CD4-positive, CD25-positive, alpha-beta regulatory T cell (primary cell): ENCODE measurements around the gene THSD8. TPM values are rescaled to one million over a fixed set of nuclear protein-coding genes. Genes with fewer than 3 reads are reported as not detected.

Source experiments
- ATAC-seq, 2 donors: fragments of 150-1000 bp; cut with Tn5 transposase; one replicate each; pipeline ENCODE4 v1.10.0; 2021; ENCODE audit warnings: low read depth in 2 of 2, moderate number of reproducible peaks in 2 of 2, moderate library complexity in 1 of 2
- DNase-seq, 3 donors: peaks; one replicate each; pipeline versions ENCODE4 v3.0.0 to v3.0.0-alpha.2; 2012 to 2022; ENCODE audit warnings: mixed read lengths in 1 of 3
- H3K27ac ChIP-seq: one replicate; pipeline ENCODE4 v1.7.0; 2013; ENCODE audit warnings: mild to moderate bottlenecking, low read length; ENCODE audit not compliant: insufficient read depth, poor library complexity, severe bottlenecking
- H3K27me3 ChIP-seq: one replicate; pipeline ENCODE4 v1.7.0; 2013; ENCODE audit warnings: low read length; ENCODE audit not compliant: control insufficient read depth, insufficient read depth
- H3K36me3 ChIP-seq: one replicate; pipeline ENCODE4 v1.7.0; 2013; ENCODE audit warnings: mild to moderate bottlenecking, low read length, moderate library complexity; ENCODE audit not compliant: control insufficient read depth, insufficient read depth
- H3K4me1 ChIP-seq: 2 replicates; pipeline ENCODE4 v1.7.0; 2013; ENCODE audit warnings: mild to moderate bottlenecking, low read length; ENCODE audit not compliant: insufficient read depth, control insufficient read depth, poor library complexity, severe bottlenecking
- H3K4me3 ChIP-seq: one replicate; pipeline ENCODE4 v1.7.0; 2013; ENCODE audit warnings: low read depth, mild to moderate bottlenecking, low read length, moderate library complexity
- H3K9me3 ChIP-seq, 2 experiments: 1 replicate in 1 of 2; 2 replicates in 1 of 2; pipeline ENCODE4 v1.7.0; 2013; ENCODE audit warnings: low read length in 2 of 2, mild to moderate bottlenecking in 1 of 2, moderate library complexity in 1 of 2; ENCODE audit not compliant: control insufficient read depth in 2 of 2
- H3K27ac Mint-ChIP-seq, 3 donors: one replicate each; pipeline ENCODE4 v1.8.0; 2020 to 2022; ENCODE audit warnings: mild to moderate bottlenecking in 3 of 3, mixed read lengths in 3 of 3, moderate library complexity in 2 of 3
- H3K27me3 Mint-ChIP-seq: one replicate; pipeline ENCODE4 v1.8.0; 2022; ENCODE audit warnings: mild to moderate bottlenecking, mixed read lengths
- H3K36me3 Mint-ChIP-seq: one replicate; pipeline ENCODE4 v1.8.0; 2020; ENCODE audit warnings: mixed read lengths
- H3K4me1 Mint-ChIP-seq, 4 donors: one replicate each; pipeline ENCODE4 v1.8.0; 2020 to 2022; ENCODE audit warnings: mixed read lengths in 4 of 4, mild to moderate bottlenecking in 1 of 4
- H3K4me3 Mint-ChIP-seq, 4 donors: one replicate each; pipeline ENCODE4 v1.8.0; 2020 to 2022; ENCODE audit warnings: mild to moderate bottlenecking in 4 of 4, mixed read lengths in 4 of 4, moderate library complexity in 3 of 4
- H3K9me3 Mint-ChIP-seq, 7 donors: one replicate each; pipeline ENCODE4 v1.8.0; 2020 to 2022; ENCODE audit warnings: mixed read lengths in 7 of 7, mild to moderate bottlenecking in 3 of 7, moderate library complexity in 2 of 7
- polyA plus RNA-seq, 4 donors: library from polyadenylated mRNA; unstranded; fragments of 300-500 nt; fragmentation: Illumina TruSeq; gene quantifications; one replicate each; pipeline ENCODE4 v1.2.3, GENCODE V29; 2021
- total RNA-seq: library from RNA; stranded (reverse); gene quantifications from one replicate; pipeline ENCODE4 v1.2.3, GENCODE V29; 2022

The THSD8 gene
- total and polyA plus RNA-seq, 5 donors from 2014 or later: 0.66 to 13.9 (median 3.8) TPM; not detected in 1

GRCh38 chr19:12786141-12786870, 15.6 kb upstream of the THSD8 start:
- no peak overlapping the region for H3K4me3 ChIP-seq

GRCh38 chr19:12786952-12787351, 14.9 kb upstream of the THSD8 start:
- Histone ChIP-seq H3K36me3 (no peaks in the 10 kb centered on the region), H3K4me3 (no peak overlapping the region), H3K27me3 (no peaks in the 10 kb centered on the region), H3K4me1 (peaks cover 73% of the 10 kb centered on the region), H3K27ac (peak overlapping the region; percentile 100), H3K9me3 (no peaks in the 10 kb centered on the region)
- DNase-seq (no peak), ATAC-seq (no peak)
- peaks cover 14% of the 10 kb centered on the region for H3K27me3 Mint-ChIP-seq
- peaks cover 0 to 30% (median 16%) of the 10 kb centered on the region in 4 donors for H3K4me1 Mint-ChIP-seq
- peaks cover 0 to 3% (median 0%) of the 10 kb centered on the region in 7 donors for H3K9me3 Mint-ChIP-seq
- no peak overlapping the region for H3K4me3 Mint-ChIP-seq
- H3K36me3 Mint-ChIP-seq: no peaks in the 10 kb centered on the region
- peak overlapping the region; percentile 72 to 93 (median 90) for H3K27ac Mint-ChIP-seq

More at GRCh38 chr19:12786141-12786870, 15.6 kb upstream of the THSD8 start:
- H3K4me3 Mint-ChIP-seq: no peak overlapping the region
- peaks cover 80% of the 10 kb centered on the region for H3K4me1 ChIP-seq
- peaks cover 0 to 2% (median 0%) of the 10 kb centered on the region in 7 donors for H3K9me3 Mint-ChIP-seq
- H3K4me1 Mint-ChIP-seq: peaks cover 0 to 37% (median 19%) of the 10 kb centered on the region in 4 donors
- no peaks in the 10 kb centered on the region for H3K9me3 ChIP-seq
- no peaks in the 10 kb centered on the region for H3K36me3 ChIP-seq
- peak overlapping the region; percentile 100 for H3K27ac ChIP-seq
- no peaks in the 10 kb centered on the region for H3K36me3 Mint-ChIP-seq
- H3K27ac Mint-ChIP-seq: peak overlapping the region in 2 of 3 donors; percentile 72 to 90
- DNase-seq: peak in 1 of 3 donors; percentile 36
- peaks cover 8% of the 10 kb centered on the region for H3K27me3 Mint-ChIP-seq
- H3K27me3 ChIP-seq: no peaks in the 10 kb centered on the region
- ATAC-seq: no peak

- DNase-seq (no peak), ATAC-seq (no peak)
- Histone ChIP-seq H3K36me3 (no peaks in the 10 kb centered on the region), H3K27me3 (no peaks in the 10 kb centered on the region), H3K4me3 (no peak overlapping the region), H3K9me3 (no peaks in the 10 kb centered on the region), H3K27ac (peak overlapping the region; percentile 41), H3K4me1 (peaks cover 68% of the 10 kb centered on the region)
- H3K27me3 Mint-ChIP-seq: peaks cover 15% of the 10 kb centered on the region
- H3K36me3 Mint-ChIP-seq: no peaks in the 10 kb centered on the region
- peaks cover 0 to 26% (median 14%) of the 10 kb centered on the region in 4 donors for H3K4me1 Mint-ChIP-seq
- peak overlapping the region in 2 of 3 donors; percentile 90 to 93 for H3K27ac Mint-ChIP-seq
- no peak overlapping the region for H3K4me3 Mint-ChIP-seq
- peaks cover 0 to 3% (median 0%) of the 10 kb centered on the region in 7 donors for H3K9me3 Mint-ChIP-seq
Measured at GRCh38 chr19:12787458-12787857, 14.4 kb upstream of the THSD8 start.

GRCh38 chr19:12788042-12788681, 13.7 kb upstream of the THSD8 start:
- peak overlapping the region in 3 of 4 donors; percentile 82 to 84 (median 82) for H3K4me3 Mint-ChIP-seq
- ATAC-seq: no peak
- H3K4me3 ChIP-seq: no peak overlapping the region

GRCh38 chr19:12788682-12789097, 13.2 kb upstream of the THSD8 start:
- H3K4me3 ChIP-seq: peak overlapping the region; percentile 53

More at GRCh38 chr19:12788042-12788681, 13.7 kb upstream of the THSD8 start:
- Histone ChIP-seq H3K4me1 (peaks cover 64% of the 10 kb centered on the region), H3K9me3 (no peaks in the 10 kb centered on the region), H3K36me3 (no peaks in the 10 kb centered on the region), H3K27ac (peak overlapping the region; percentile 100), H3K27me3 (no peaks in the 10 kb centered on the region)
- Mint-ChIP-seq H3K36me3 (no peaks in the 10 kb centered on the region), H3K9me3 (peaks cover 0 to 9% (median 0%) of the 10 kb centered on the region in 7 donors), H3K27ac (peak overlapping the region; percentile 93 to 95 (median 94)), H3K4me1 (peaks cover 0 to 26% (median 15%) of the 10 kb centered on the region in 4 donors), H3K27me3 (peaks cover 18% of the 10 kb centered on the region)
- DNase-seq: no peak

GRCh38 chr19:12789098-12789903, 12.6 kb upstream of the THSD8 start:
- peak overlapping the region; percentile 100 for H3K27ac ChIP-seq
- no peaks in the 10 kb centered on the region for H3K36me3 ChIP-seq
- Mint-ChIP-seq H3K36me3 (no peaks in the 10 kb centered on the region), H3K4me1 (peaks cover 4 to 29% (median 16%) of the 10 kb centered on the region in 4 donors), H3K27me3 (peaks cover 25% of the 10 kb centered on the region), H3K9me3 (peaks cover 0 to 14% (median 0%) of the 10 kb centered on the region in 7 donors), H3K4me3 (peak overlapping the region; percentile 82 to 100 (median 90)), H3K27ac (peak overlapping the region; percentile 93 to 95 (median 94))
- no peak for ATAC-seq
- H3K9me3 ChIP-seq: no peaks in the 10 kb centered on the region
- peaks cover 61% of the 10 kb centered on the region for H3K4me1 ChIP-seq
- peak in 1 of 3 donors; percentile 31 for DNase-seq
- peak overlapping the region; percentile 53 for H3K4me3 ChIP-seq
- no peaks in the 10 kb centered on the region for H3K27me3 ChIP-seq

More at GRCh38 chr19:12788682-12789097, 13.2 kb upstream of the THSD8 start:
- no peaks in the 10 kb centered on the region for H3K27me3 ChIP-seq
- peaks cover 0 to 11% (median 0%) of the 10 kb centered on the region in 7 donors for H3K9me3 Mint-ChIP-seq
- H3K4me1 ChIP-seq: peaks cover 61% of the 10 kb centered on the region
- H3K9me3 ChIP-seq: no peaks in the 10 kb centered on the region
- peak in 2 of 3 donors; percentile 46 to 55 for DNase-seq
- H3K27ac ChIP-seq: peak overlapping the region; percentile 100
- peaks cover 21% of the 10 kb centered on the region for H3K27me3 Mint-ChIP-seq
- H3K27ac Mint-ChIP-seq: peak overlapping the region; percentile 93 to 95 (median 94)
- ATAC-seq: no peak
- H3K4me1 Mint-ChIP-seq: peaks cover 0 to 26% (median 13%) of the 10 kb centered on the region in 4 donors
- H3K36me3 ChIP-seq: no peaks in the 10 kb centered on the region
- peak overlapping the region; percentile 82 to 85 (median 83) for H3K4me3 Mint-ChIP-seq
- no peaks in the 10 kb centered on the region for H3K36me3 Mint-ChIP-seq
